NB4 (cell line): ENCODE measurements around the gene SGMS1.

Experiments
- DNase-seq: peaks from one replicate; pipeline ENCODE4 v3.0.0; 2010; ENCODE audit warnings: low read depth
- H3K4me3 ChIP-seq: one replicate; pipeline ENCODE4 v1.5.1; 2011; ENCODE audit warnings: mild to moderate bottlenecking, low read depth, low read length, moderate library complexity
- CTCF ChIP-seq: IDR thresholded peaks from one replicate; pipeline ENCODE4 v1.5.1; 2012; ENCODE audit warnings: low read depth, low read length
- MAX ChIP-seq: IDR thresholded peaks from 2 replicates; pipeline ENCODE4 v1.6.1; 2011; ENCODE audit warnings: low read depth, low read length
- MYC ChIP-seq: IDR thresholded peaks from 2 replicates; pipeline ENCODE4 v1.6.1; 2011; ENCODE audit warnings: low read depth, low read length
- POLR2A ChIP-seq: IDR thresholded peaks from 2 replicates; pipeline ENCODE4 v1.6.1; 2011; ENCODE audit warnings: mild to moderate bottlenecking; ENCODE audit not compliant: insufficient read length; ENCODE audit errors: extremely low read depth

The SGMS1 gene

GRCh38 chr10:50387007-50387731 is 236.6 kb downstream of the SGMS1 start:
- H3K4me3 ChIP-seq = no peak overlapping the region
- no peak for DNase-seq
- TF ChIP-seq CTCF = no peak
- TF ChIP-seq POLR2A = no peak
- no peak for TF ChIP-seq MYC
- no peak for TF ChIP-seq MAX

GRCh38 chr10:50385624-50386023 is 238.1 kb downstream of the SGMS1 start:
- no peak for DNase-seq
- H3K4me3 ChIP-seq = no peak overlapping the region
- no peak for TF ChIP-seq MYC
- TF ChIP-seq MAX = no peak
- no peak for TF ChIP-seq CTCF
- TF ChIP-seq POLR2A = no peak

- no peak for DNase-seq
- H3K4me3 ChIP-seq = no peak overlapping the region
- TF ChIP-seq POLR2A = no peak
- TF ChIP-seq CTCF = no peak
- no peak for TF ChIP-seq MYC
- no peak for TF ChIP-seq MAX
Observed at GRCh38 chr10:50384898-50385297, 238.9 kb downstream of the SGMS1 start.

GRCh38 chr10:50384238-50384637 is 239.5 kb downstream of the SGMS1 start:
- DNase-seq = no peak
- TF ChIP-seq POLR2A (no peak), MAX (no peak), CTCF (no peak), MYC (no peak)
- H3K4me3 ChIP-seq = no peak overlapping the region

GRCh38 chr10:50382576-50383023 is 241.2 kb downstream of the SGMS1 start:
- DNase-seq = no peak
- TF ChIP-seq POLR2A (no peak), CTCF (no peak), MAX (no peak), MYC (no peak)

More at GRCh38 chr10:50382576-50383023, 241.2 kb downstream of the SGMS1 start:
- H3K4me3 ChIP-seq = no peak overlapping the region
